ENCODE data around the gene RCAN1. TPM values are rescaled to one million over a fixed set of nuclear protein-coding genes. Genes with fewer than 3 reads are reported as not detected.

The RCAN1 gene
- total and polyA plus RNA-seq, 9 of the 15 experiments (the other 6 are each of a cell fraction or from before 2014, with no cell fraction given), result 4.4 to 16.5 (median 12.3) TPM

GRCh38 chr21:34614628-34615486 lies at the start of gene RCAN1 (continued):
- TF ChIP-seq ARID2 (IDR thresholded peaks at IDR 0.05), result no peak
- peak; percentile 58; the same call in 1 of the 2 replicates for TF ChIP-seq CREB3L1 (IDR thresholded peaks at IDR 0.05; ENCODE audit: borderline replicate concordance, low read depth)
- peak in 1 of 2 experiments; percentile 17; a peak in 1 of 4 replicates for TF ChIP-seq SRF (CRISPR knock-in tag; IDR thresholded peaks at IDR 0.05)
- TF ChIP-seq NFXL1 (CRISPR knock-in tag; IDR thresholded peaks at IDR 0.05), result no peak
- peak; percentile 98 for TF ChIP-seq ZNF740 (CRISPR knock-in tag; IDR thresholded peaks at IDR 0.05)
- peak in 1 of 2 experiments; percentile 92; a peak in 2 of 4 replicates for TF ChIP-seq ZNF740 (tag; IDR thresholded peaks at IDR 0.05)
- no peak; the same call in 1 of the 2 replicates for TF ChIP-seq ZNF511 (CRISPR knock-in tag; IDR thresholded peaks at IDR 0.05)
- no peak for TF ChIP-seq GATA2 (CRISPR knock-in tag; IDR thresholded peaks at IDR 0.05)
- no peak for TF ChIP-seq LARP7 (IDR thresholded peaks at IDR 0.05)
- TF ChIP-seq HMBOX1 (IDR thresholded peaks at IDR 0.05), result no peak
- no peak for TF ChIP-seq ZNF695 (CRISPR knock-in tag; IDR thresholded peaks at IDR 0.05)
- no peak for TF ChIP-seq FUS (optimal IDR thresholded peaks at IDR 0.05; ENCODE audit: low read depth, low read length)
- peak; percentile 81 for TF ChIP-seq SMAD4 (CRISPR knock-in tag; conservative IDR thresholded peaks at IDR 0.05)
- peak; percentile 71 for TF ChIP-seq RBM25 (IDR thresholded peaks at IDR 0.05; ENCODE audit: low read depth, low read length, severe bottlenecking)
- no peak for TF ChIP-seq GTF3C2 (IDR thresholded peaks at IDR 0.05; ENCODE audit: borderline replicate concordance, extremely low read depth, insufficient read length)
- no peak for TF ChIP-seq SFPQ (IDR thresholded peaks at IDR 0.05; ENCODE audit: low read depth, low read length)
- TF ChIP-seq CBFA2T2 (conservative IDR thresholded peaks at IDR 0.05), result peak; percentile 79
- TF ChIP-seq MBD2 (IDR thresholded peaks at IDR 0.05; ENCODE audit: borderline replicate concordance, low read depth), result peak; percentile 90
